ENCODE results near the gene PLXNA1. TPM values are rescaled to one million over a fixed set of nuclear protein-coding genes. Genes with fewer than 3 reads are reported as not detected.

PLXNA1 gene
- total and polyA plus RNA-seq, 9 of the 15 experiments (the other 6 are each of a cell fraction or from before 2014, with no cell fraction given) = 0.23 to 59.9 (median 16.8) TPM

- TF ChIP-seq, protein P1, sequence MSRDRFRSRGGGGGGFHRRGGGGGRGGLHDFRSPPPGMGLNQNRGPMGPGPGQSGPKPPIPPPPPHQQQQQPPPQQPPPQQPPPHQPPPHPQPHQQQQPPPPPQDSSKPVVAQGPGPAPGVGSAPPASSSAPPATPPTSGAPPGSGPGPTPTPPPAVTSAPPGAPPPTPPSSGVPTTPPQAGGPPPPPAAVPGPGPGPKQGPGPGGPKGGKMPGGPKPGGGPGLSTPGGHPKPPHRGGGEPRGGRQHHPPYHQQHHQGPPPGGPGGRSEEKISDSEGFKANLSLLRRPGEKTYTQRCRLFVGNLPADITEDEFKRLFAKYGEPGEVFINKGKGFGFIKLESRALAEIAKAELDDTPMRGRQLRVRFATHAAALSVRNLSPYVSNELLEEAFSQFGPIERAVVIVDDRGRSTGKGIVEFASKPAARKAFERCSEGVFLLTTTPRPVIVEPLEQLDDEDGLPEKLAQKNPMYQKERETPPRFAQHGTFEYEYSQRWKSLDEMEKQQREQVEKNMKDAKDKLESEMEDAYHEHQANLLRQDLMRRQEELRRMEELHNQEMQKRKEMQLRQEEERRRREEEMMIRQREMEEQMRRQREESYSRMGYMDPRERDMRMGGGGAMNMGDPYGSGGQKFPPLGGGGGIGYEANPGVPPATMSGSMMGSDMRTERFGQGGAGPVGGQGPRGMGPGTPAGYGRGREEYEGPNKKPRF (IDR thresholded peaks at IDR 0.05; ENCODE audit: low read depth, low read length) = no peak
- TF ChIP-seq, protein P2, sequence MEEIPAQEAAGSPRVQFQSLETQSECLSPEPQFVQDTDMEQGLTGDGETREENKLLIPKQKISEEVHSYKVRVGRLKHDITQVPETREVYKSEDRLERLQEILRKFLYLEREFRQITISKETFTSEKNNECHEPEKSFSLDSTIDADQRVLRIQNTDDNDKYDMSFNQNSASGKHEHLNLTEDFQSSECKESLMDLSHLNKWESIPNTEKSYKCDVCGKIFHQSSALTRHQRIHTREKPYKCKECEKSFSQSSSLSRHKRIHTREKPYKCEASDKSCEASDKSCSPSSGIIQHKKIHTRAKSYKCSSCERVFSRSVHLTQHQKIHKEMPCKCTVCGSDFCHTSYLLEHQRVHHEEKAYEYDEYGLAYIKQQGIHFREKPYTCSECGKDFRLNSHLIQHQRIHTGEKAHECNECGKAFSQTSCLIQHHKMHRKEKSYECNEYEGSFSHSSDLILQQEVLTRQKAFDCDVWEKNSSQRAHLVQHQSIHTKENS (CRISPR knock-in tag; IDR thresholded peaks at IDR 0.05) = no peak
- TF ChIP-seq SNAPC5 (CRISPR knock-in tag; IDR thresholded peaks at IDR 0.05) (no peak), E2F4 (CRISPR knock-in tag; IDR thresholded peaks at IDR 0.05; ENCODE audit: low read depth) (no peak)
Measured at GRCh38 chr3:126945171-126945721, 37.7 kb upstream of the PLXNA1 start (continued).

- BruUV-seq (replicated peaks) = no TSS peak
- intact Hi-C loops (cut with micrococcal nuclease) = no loop called here
- TF ChIP-seq ATF7 (IDR thresholded peaks at IDR 0.05) (no peak), FOXJ2 (tag; IDR thresholded peaks at IDR 0.05) (no peak), ZNF23 (CRISPR knock-in tag; IDR thresholded peaks at IDR 0.05) (no peak), L3MBTL2 (IDR thresholded peaks at IDR 0.05) (no peak), CEBPB (tag; IDR thresholded peaks at IDR 0.05) (no peak), TEAD1 (CRISPR knock-in tag; IDR thresholded peaks at IDR 0.05) (no peak), HMBOX1 (IDR thresholded peaks at IDR 0.05) (no peak), ZNF717 (CRISPR knock-in tag; IDR thresholded peaks at IDR 0.05) (no peak), LEF1 (IDR thresholded peaks at IDR 0.05) (no peak), NR4A1 (CRISPR knock-in tag; IDR thresholded peaks at IDR 0.05) (no peak), NR4A1 (tag; IDR thresholded peaks at IDR 0.05) (no peak)
Measured at GRCh38 chr3:126945891-126946290, 37.0 kb upstream of the PLXNA1 start.

More at GRCh38 chr3:126945891-126946290, 37.0 kb upstream of the PLXNA1 start:
- no peak for FAIRE-seq
- in situ Hi-C loops (cut with MboI) = no loop called here
- H3K4me3 ChIP-seq = no peak overlapping the region
- CTCF ChIA-PET (ENCODE audit: low intra/inter-chr PET ratio) = no interaction called here
- no peaks in the 10 kb centered on the region for H3K9me3 ChIP-seq (replicated peaks; ENCODE audit: control insufficient read depth, insufficient read depth, low read depth, low read length)
- no peaks in the 10 kb centered on the region for H4K20me1 ChIP-seq (replicated peaks; ENCODE audit: control insufficient read depth, insufficient read depth, low read length)
- DNase-seq (ENCODE audit: extremely low read depth in 1 of 4, low spot score in 3 of 4) = no peak
- POLR2A ChIA-PET = no interaction called here
- no CpG with 5 or more reads among the region's 9 CpGs for WGBS (ENCODE audit: insufficient coverage, low coverage, missing lambda C conversion rate)
- peak overlapping the region in 1 of 2 experiments; percentile 26; a peak in 1 of 4 replicates for H3K9ac ChIP-seq (ENCODE audit: insufficient read depth in 1 of 2, low read depth in 2 of 2, low read length in 2 of 2)
- H3K36me3 ChIP-seq (ENCODE audit: control insufficient read depth, insufficient read depth, low read length) = no peaks in the 10 kb centered on the region
- H3K4me1 ChIP-seq (replicated peaks in 1 of 2; ENCODE audit: control insufficient read depth in 2 of 2, insufficient read depth in 2 of 2, low read length in 2 of 2) = peaks cover 5 to 10% of the 10 kb centered on the region in 2 experiments; a peak in 4 of 5 replicates
- H3K9me1 ChIP-seq (ENCODE audit: control insufficient read depth, insufficient read depth, low read length) = peaks cover 4% of the 10 kb centered on the region
- no peak overlapping the region for H2AFZ ChIP-seq (ENCODE audit: low read depth, low read length)
- no peaks in the 10 kb centered on the region for H3K27me3 ChIP-seq (ENCODE audit: control insufficient read depth in 2 of 2, insufficient read depth in 2 of 2, low read length in 2 of 2)
- H3K79me2 ChIP-seq (ENCODE audit: control insufficient read depth, insufficient read depth, low read length) = no peaks in the 10 kb centered on the region
- H3K27ac ChIP-seq (ENCODE audit: extremely low read depth, low read depth, low read length) = no peak overlapping the region
- ATAC-seq = no peak
- H3K4me2 ChIP-seq (ENCODE audit: insufficient read depth, low read length) = no peak overlapping the region

Data from K562 (cell line).